ENCODE measurements around the gene TLE2. TPM values are rescaled to one million over a fixed set of nuclear protein-coding genes. Genes with fewer than 3 reads are reported as not detected.

The TLE2 gene
- total RNA-seq, 1 experiment from 2014 or later: 7.7 TPM

- BruUV-seq (replicated peaks): no TSS peak
- POLR2A ChIA-PET (ENCODE audit: unreplicated experiment): no interaction called here
- Histone ChIP-seq H3K27me3 (ENCODE audit: low read length) (no peaks in the 10 kb centered on the region), H3K4me3 (ENCODE audit: low read length) (no peak overlapping the region), H2AFZ (ENCODE audit: low read length) (no peak overlapping the region), H3K79me2 (ENCODE audit: low read length) (no peaks in the 10 kb centered on the region), H3K36me3 (ENCODE audit: low read depth, low read length) (no peaks in the 10 kb centered on the region), H3K9me2 (replicated peaks; ENCODE audit: low read length) (no peaks in the 10 kb centered on the region), H3K9me3 (ENCODE audit: low read length) (no peaks in the 10 kb centered on the region), H4K20me1 (ENCODE audit: low read length) (no peaks in the 10 kb centered on the region), H3F3A (ENCODE audit: low read length, unreplicated experiment) (no peaks in the 10 kb centered on the region), H3K27ac (ENCODE audit: low read length) (no peak overlapping the region), H3K4me1 (ENCODE audit: insufficient read depth, low read length) (no peaks in the 10 kb centered on the region), H3K4me2 (ENCODE audit: low read length) (no peak overlapping the region), H3K9ac (ENCODE audit: low read length) (no peak overlapping the region)
- CTCF ChIA-PET: interaction anchor here (0.5 kb wide), 1 partner anchor 34 kb away, joined by 6 read pairs; no protein-coding TSS in a partner anchor
- TF ChIP-seq CTCF (conservative IDR thresholded peaks at IDR 0.05; ENCODE audit: low read depth, low read length) (no peak), EZH2 (IDR thresholded peaks at IDR 0.05; ENCODE audit: low read length, unreplicated experiment) (no peak), EZH2phosphoT487 (IDR thresholded peaks at IDR 0.05; ENCODE audit: borderline replicate concordance, low read length) (no peak)
- peak; percentile 6 for DNase-seq
- ATAC-seq: no peak; the same call in 1 of the 2 replicates
- intact Hi-C loops (cut with micrococcal nuclease): no loop called here
These were observed 46.1 kb downstream of the TLE2 start for GRCh38 chr19:2982983-2983350.

- DNase-seq: no peak
- Histone ChIP-seq H3K27ac (ENCODE audit: low read length) (no peak overlapping the region), H3F3A (ENCODE audit: low read length, unreplicated experiment) (no peaks in the 10 kb centered on the region), H3K4me3 (ENCODE audit: low read length) (no peak overlapping the region), H3K27me3 (ENCODE audit: low read length) (no peaks in the 10 kb centered on the region), H3K9ac (ENCODE audit: low read length) (no peak overlapping the region), H2AFZ (ENCODE audit: low read length) (no peak overlapping the region), H3K9me3 (ENCODE audit: low read length) (no peaks in the 10 kb centered on the region), H3K9me2 (replicated peaks; ENCODE audit: low read length) (no peaks in the 10 kb centered on the region), H3K4me1 (ENCODE audit: insufficient read depth, low read length) (no peaks in the 10 kb centered on the region), H4K20me1 (ENCODE audit: low read length) (no peaks in the 10 kb centered on the region), H3K79me2 (ENCODE audit: low read length) (no peaks in the 10 kb centered on the region), H3K36me3 (ENCODE audit: low read depth, low read length) (no peaks in the 10 kb centered on the region), H3K4me2 (ENCODE audit: low read length) (no peak overlapping the region)
- no peak for TF ChIP-seq EZH2 (IDR thresholded peaks at IDR 0.05; ENCODE audit: low read length, unreplicated experiment)
- no peak for TF ChIP-seq EZH2phosphoT487 (IDR thresholded peaks at IDR 0.05; ENCODE audit: borderline replicate concordance, low read length)
- TF ChIP-seq CTCF (conservative IDR thresholded peaks at IDR 0.05; ENCODE audit: low read depth, low read length): no peak
- BruUV-seq (replicated peaks): no TSS peak
- ATAC-seq: no peak
- ChIA-PET POLR2A (ENCODE audit: unreplicated experiment) (no interaction called here), CTCF (interaction anchor here (0.5 kb wide), 1 partner anchor 34 kb away, joined by 6 read pairs; no protein-coding TSS in a partner anchor)
- intact Hi-C loops (cut with micrococcal nuclease): no loop called here
These were observed 46.5 kb downstream of the TLE2 start for GRCh38 chr19:2982561-2982960.

- no peaks in the 10 kb centered on the region for H4K20me1 ChIP-seq (ENCODE audit: low read length)
- H3K9me2 ChIP-seq (replicated peaks; ENCODE audit: low read length): no peaks in the 10 kb centered on the region
- no TSS peak for BruUV-seq (replicated peaks)
- intact Hi-C loops (cut with micrococcal nuclease): no loop called here
- no peaks in the 10 kb centered on the region for H3K4me1 ChIP-seq (ENCODE audit: insufficient read depth, low read length)
- TF ChIP-seq EZH2 (IDR thresholded peaks at IDR 0.05; ENCODE audit: low read length, unreplicated experiment) (no peak), CTCF (conservative IDR thresholded peaks at IDR 0.05; ENCODE audit: low read depth, low read length) (no peak), EZH2phosphoT487 (IDR thresholded peaks at IDR 0.05; ENCODE audit: borderline replicate concordance, low read length) (no peak)
- DNase-seq: no peak
- H3K4me2 ChIP-seq (ENCODE audit: low read length): no peak overlapping the region
- no peaks in the 10 kb centered on the region for H3K27me3 ChIP-seq (ENCODE audit: low read length)
- H3K9me3 ChIP-seq (ENCODE audit: low read length): no peaks in the 10 kb centered on the region
- H3K79me2 ChIP-seq (ENCODE audit: low read length): no peaks in the 10 kb centered on the region
- no peak for ATAC-seq
- H2AFZ ChIP-seq (ENCODE audit: low read length): no peak overlapping the region
- H3F3A ChIP-seq (ENCODE audit: low read length, unreplicated experiment): no peaks in the 10 kb centered on the region
- ChIA-PET POLR2A (ENCODE audit: unreplicated experiment) (no interaction called here), CTCF (no interaction called here)
- H3K9ac ChIP-seq (ENCODE audit: low read length): no peak overlapping the region
- no peaks in the 10 kb centered on the region for H3K36me3 ChIP-seq (ENCODE audit: low read depth, low read length)
- no peak overlapping the region for H3K27ac ChIP-seq (ENCODE audit: low read length)
- H3K4me3 ChIP-seq (ENCODE audit: low read length): no peak overlapping the region
These were observed 47.2 kb downstream of the TLE2 start for GRCh38 chr19:2981898-2982297.
